HG02973 (cell line): ENCODE results near the gene ELP4.

Experiments used
- ATAC-seq: cut with Tn5 transposase; IDR thresholded peaks from one replicate; pipeline ENCODE4 v1.9.1; 2021; ENCODE audit warnings: moderate library complexity; ENCODE audit not compliant: unreplicated experiment

Gene ELP4

GRCh38 chr11:31768749-31769640, 259.4 kb downstream of the ELP4 start:
- no peak for ATAC-seq

GRCh38 chr11:31770011-31770700, 260.6 kb downstream of the ELP4 start:
- ATAC-seq, result no peak

GRCh38 chr11:31772412-31772811, 262.8 kb downstream of the ELP4 start:
- no peak for ATAC-seq

GRCh38 chr11:31779374-31779791, 269.8 kb downstream of the ELP4 start:
- ATAC-seq, result no peak

GRCh38 chr11:31780078-31780477, 270.5 kb downstream of the ELP4 start:
- no peak for ATAC-seq

- ATAC-seq, result no peak
Observed at GRCh38 chr11:31780480-31780971, 271.0 kb downstream of the ELP4 start.

GRCh38 chr11:31782257-31782656, 272.7 kb downstream of the ELP4 start:
- no peak for ATAC-seq

- no peak for ATAC-seq
Observed at GRCh38 chr11:31783252-31783651, 273.7 kb downstream of the ELP4 start.

GRCh38 chr11:31784611-31785010, 275.0 kb downstream of the ELP4 start:
- no peak for ATAC-seq

GRCh38 chr11:31786996-31787685, 277.6 kb downstream of the ELP4 start:
- no peak for ATAC-seq

- no peak for ATAC-seq
Observed at GRCh38 chr11:31788085-31788484, 278.5 kb downstream of the ELP4 start.

GRCh38 chr11:31790649-31791048, 281.1 kb downstream of the ELP4 start:
- no peak for ATAC-seq

GRCh38 chr11:31792036-31792435, 282.5 kb downstream of the ELP4 start:
- no peak for ATAC-seq

GRCh38 chr11:31792456-31792855, 282.9 kb downstream of the ELP4 start:
- no peak for ATAC-seq

- ATAC-seq, result no peak
Observed at GRCh38 chr11:31793264-31793663, 283.7 kb downstream of the ELP4 start.

- ATAC-seq, result no peak
Observed at GRCh38 chr11:31794548-31794947, 285.0 kb downstream of the ELP4 start.

- ATAC-seq, result no peak
Observed at GRCh38 chr11:31795706-31796498, 286.3 kb downstream of the ELP4 start.

GRCh38 chr11:31796499-31797189, 287.1 kb downstream of the ELP4 start:
- no peak for ATAC-seq

GRCh38 chr11:31797190-31798056, 287.9 kb downstream of the ELP4 start:
- no peak for ATAC-seq
